Colonic mucosa (tissue), 4 donors: ENCODE measurements around the gene TWSG1. TPM values are rescaled to one million over a fixed set of nuclear protein-coding genes. Genes with fewer than 3 reads are reported as not detected.
"Not testable (repeated sequence)": the region's sequence is repeated elsewhere in the genome, so short reads cannot be mapped to it uniquely, and the experiment has no call there.

Source experiments
- DNase-seq: peaks from one replicate; pipeline ENCODE4 v3.0.0-alpha.2; 2020
- H3K27ac ChIP-seq: fragments of 200-600 bp; one replicate; pipeline ENCODE4 v1.8.0; 2021
- H3K27me3 ChIP-seq: fragments of 200-600 bp; one replicate; pipeline ENCODE4 v1.8.0; 2021
- H3K36me3 ChIP-seq: fragments of 200-600 bp; one replicate; pipeline ENCODE4 v1.8.0; 2021
- H3K4me1 ChIP-seq: fragments of 200-600 bp; one replicate; pipeline ENCODE4 v1.8.0; 2021; ENCODE audit warnings: mild to moderate bottlenecking
- H3K4me3 ChIP-seq: fragments of 200-600 bp; one replicate; pipeline ENCODE4 v1.8.0; 2021
- H3K9ac ChIP-seq, 2 donors: one replicate each; pipeline ENCODE4 v1.7.0; 2013; ENCODE audit warnings: control low read depth in 2 of 2, low read depth in 2 of 2, low read length in 2 of 2
- H3K9me3 ChIP-seq: fragments of 200-600 bp; one replicate; pipeline ENCODE4 v1.8.0; 2021
- intact Hi-C: fragments of 100-400 bp; cut with DNase I; formaldehyde crosslinking; loops from one replicate; pipeline ENCODE4 v1.14.1; 2022
- total RNA-seq, 2 donors: library from RNA; stranded (reverse); fragmentation: NEBNext Ultra II Directional in 1 of 2; extraction: Animal tissue kit (Norgen Biotek cat#: 25700) in 1 of 2; gene quantifications; one replicate each; pipeline ENCODE4 v1.2.1, GENCODE V29; 2021
- TF ChIP-seq, protein P1 (sequence below): fragments of 200-600 bp; IDR thresholded peaks from one replicate; pipeline ENCODE4 v1.8.0; 2022; ENCODE audit warnings: antibody characterized with exemption, mild to moderate bottlenecking
- donor health status: healthy.
- donor health status: DM: no; HTN: no; CAD: no.
- donor health status: DM: no; HTN: no; CAD: no.

Gene TWSG1
- total RNA-seq, 2 donors from 2014 or later: 14.1 to 25.1 TPM

DNA sequence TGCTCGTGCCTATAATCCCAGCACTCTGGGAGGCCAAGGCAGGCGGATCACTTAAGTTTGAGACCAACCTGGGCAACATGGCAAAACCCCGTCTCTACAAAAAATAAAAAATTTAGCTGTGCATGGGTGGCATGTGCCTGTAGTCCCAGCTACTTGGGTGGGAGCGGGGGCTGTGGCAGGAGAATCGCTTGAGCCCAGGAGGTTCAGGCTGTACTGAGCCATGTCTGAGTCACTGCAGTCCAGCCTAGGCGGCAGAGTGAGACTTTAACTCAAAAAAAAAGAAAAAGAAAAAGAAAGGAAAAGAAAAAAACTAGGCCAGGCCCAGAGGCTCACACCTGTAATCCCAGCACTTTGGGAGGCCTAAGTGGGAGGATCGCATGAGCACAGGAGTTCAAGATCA lies 30.8 kb downstream of the TWSG1 start:
- H3K4me1 ChIP-seq: peaks cover 6% of the 10 kb centered on the region
- H3K36me3 ChIP-seq: no peaks in the 10 kb centered on the region
- intact Hi-C loops: no loop called here
- TF ChIP-seq, protein P1, sequence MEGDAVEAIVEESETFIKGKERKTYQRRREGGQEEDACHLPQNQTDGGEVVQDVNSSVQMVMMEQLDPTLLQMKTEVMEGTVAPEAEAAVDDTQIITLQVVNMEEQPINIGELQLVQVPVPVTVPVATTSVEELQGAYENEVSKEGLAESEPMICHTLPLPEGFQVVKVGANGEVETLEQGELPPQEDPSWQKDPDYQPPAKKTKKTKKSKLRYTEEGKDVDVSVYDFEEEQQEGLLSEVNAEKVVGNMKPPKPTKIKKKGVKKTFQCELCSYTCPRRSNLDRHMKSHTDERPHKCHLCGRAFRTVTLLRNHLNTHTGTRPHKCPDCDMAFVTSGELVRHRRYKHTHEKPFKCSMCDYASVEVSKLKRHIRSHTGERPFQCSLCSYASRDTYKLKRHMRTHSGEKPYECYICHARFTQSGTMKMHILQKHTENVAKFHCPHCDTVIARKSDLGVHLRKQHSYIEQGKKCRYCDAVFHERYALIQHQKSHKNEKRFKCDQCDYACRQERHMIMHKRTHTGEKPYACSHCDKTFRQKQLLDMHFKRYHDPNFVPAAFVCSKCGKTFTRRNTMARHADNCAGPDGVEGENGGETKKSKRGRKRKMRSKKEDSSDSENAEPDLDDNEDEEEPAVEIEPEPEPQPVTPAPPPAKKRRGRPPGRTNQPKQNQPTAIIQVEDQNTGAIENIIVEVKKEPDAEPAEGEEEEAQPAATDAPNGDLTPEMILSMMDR: no peak
- no peak for DNase-seq
- no peak overlapping the region for H3K4me3 ChIP-seq
- no peak overlapping the region for H3K9ac ChIP-seq
- no peaks in the 10 kb centered on the region for H3K27me3 ChIP-seq
- no peaks in the 10 kb centered on the region for H3K9me3 ChIP-seq
- H3K27ac ChIP-seq: no peak overlapping the region

DNA sequence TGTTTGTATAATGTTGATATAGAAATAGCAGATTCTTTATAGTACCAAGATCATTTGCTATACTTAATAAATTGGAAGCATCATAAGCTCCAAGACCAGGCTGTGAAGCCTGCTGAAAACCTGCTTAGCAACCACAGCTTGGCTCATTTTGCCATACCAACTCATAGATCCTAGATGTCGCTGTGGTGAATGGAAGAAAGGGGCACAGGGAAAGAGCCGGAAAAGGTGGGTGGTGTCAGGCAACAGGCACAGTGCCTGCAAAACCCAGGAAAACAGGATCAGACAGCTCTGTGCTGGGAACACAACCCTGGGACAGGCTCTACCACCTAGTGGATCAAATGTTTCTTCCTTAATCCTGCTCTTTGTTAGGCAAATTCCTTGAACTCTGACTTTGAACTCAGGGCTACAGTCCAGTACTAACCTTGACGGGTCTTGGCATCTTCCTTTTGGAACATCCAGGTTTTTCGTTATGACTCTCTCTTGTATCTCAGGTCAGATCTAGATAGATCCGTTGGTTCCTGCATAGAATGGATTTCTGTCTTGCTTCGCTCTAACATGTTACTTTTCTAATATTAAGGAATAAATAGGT lies 31.6 kb downstream of the TWSG1 start:
- no peak overlapping the region for H3K4me3 ChIP-seq
- TF ChIP-seq, protein P1: no peak
- intact Hi-C loops: no loop called here
- H3K9me3 ChIP-seq: no peaks in the 10 kb centered on the region
- H3K27me3 ChIP-seq: no peaks in the 10 kb centered on the region
- peak; percentile 46 for DNase-seq
- no peak overlapping the region for H3K27ac ChIP-seq
- H3K9ac ChIP-seq: no peak overlapping the region
- H3K4me1 ChIP-seq: peaks cover under 1% of the 10 kb centered on the region
- no peaks in the 10 kb centered on the region for H3K36me3 ChIP-seq

GRCh38 chr18:9373254-9373653 lies 38.7 kb downstream of the TWSG1 start:
- not testable (repeated sequence) for H3K9me3 ChIP-seq

DNA sequence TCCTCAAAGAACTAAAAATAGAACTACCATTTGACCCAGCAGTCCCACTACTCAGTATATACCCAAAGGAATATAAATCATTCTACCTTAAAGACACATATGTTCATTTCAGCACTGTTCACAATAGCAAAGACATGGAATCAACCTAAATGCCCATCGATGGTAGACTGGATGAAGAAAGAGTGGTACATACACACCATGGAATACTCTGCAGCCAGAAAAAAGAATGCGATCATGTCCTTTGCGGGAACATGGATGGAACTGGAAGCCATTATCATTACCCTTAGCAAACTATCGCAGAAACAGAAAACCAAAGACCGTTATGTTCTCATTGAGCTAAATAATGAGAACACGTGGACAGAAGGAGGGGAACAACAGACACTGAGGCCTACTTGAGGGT lies 44.5 kb downstream of the TWSG1 start:
- intact Hi-C loops: no loop called here
- H3K9ac ChIP-seq: no peak overlapping the region
- no peaks in the 10 kb centered on the region for H3K36me3 ChIP-seq
- no peaks in the 10 kb centered on the region for H3K27me3 ChIP-seq
- no peaks in the 10 kb centered on the region for H3K9me3 ChIP-seq
- H3K4me3 ChIP-seq: no peak overlapping the region
- TF ChIP-seq, protein P1: no peak
- no peaks in the 10 kb centered on the region for H3K4me1 ChIP-seq
- DNase-seq: no peak
- no peak overlapping the region for H3K27ac ChIP-seq

More at GRCh38 chr18:9373254-9373653, 38.7 kb downstream of the TWSG1 start:
- H3K27me3 ChIP-seq, H3K9ac ChIP-seq, DNase-seq, H3K4me1 ChIP-seq, H3K36me3 ChIP-seq, H3K4me3 ChIP-seq, intact Hi-C loops, H3K27ac ChIP-seq: not testable (repeated sequence)

DNA sequence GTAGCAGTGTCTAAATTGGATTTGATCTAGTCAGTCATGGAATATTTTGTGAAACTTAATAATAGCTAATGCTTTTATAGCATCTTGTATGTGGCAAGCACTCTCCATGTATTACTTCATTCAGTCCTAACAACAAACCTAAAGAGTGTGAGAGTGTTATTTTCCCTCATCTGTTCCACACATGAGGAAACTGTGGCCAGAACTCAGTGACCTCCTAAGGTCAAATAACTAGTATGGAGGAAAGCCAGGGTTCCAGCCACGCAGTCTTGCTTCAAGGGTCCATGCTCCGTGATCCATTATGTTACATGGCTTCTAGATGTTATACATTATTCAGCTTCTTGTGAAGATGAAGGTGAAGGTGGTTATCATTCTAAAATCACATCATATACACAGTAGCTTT lies 45.5 kb downstream of the TWSG1 start:
- no peaks in the 10 kb centered on the region for H3K4me1 ChIP-seq
- no peaks in the 10 kb centered on the region for H3K9me3 ChIP-seq
- no peak overlapping the region for H3K9ac ChIP-seq
- H3K36me3 ChIP-seq: no peaks in the 10 kb centered on the region
- no peak overlapping the region for H3K27ac ChIP-seq
- H3K4me3 ChIP-seq: no peak overlapping the region
- DNase-seq: no peak
- no peaks in the 10 kb centered on the region for H3K27me3 ChIP-seq
- TF ChIP-seq, protein P1: no peak
- intact Hi-C loops: no loop called here

- Histone ChIP-seq H3K4me1 (no peaks in the 10 kb centered on the region), H3K36me3 (no peaks in the 10 kb centered on the region), H3K27ac (no peak overlapping the region), H3K9ac (no peak overlapping the region), H3K4me3 (no peak overlapping the region), H3K27me3 (no peaks in the 10 kb centered on the region), H3K9me3 (no peaks in the 10 kb centered on the region)
- no peak for DNase-seq
- TF ChIP-seq, protein P1: no peak
- intact Hi-C loops: no loop called here
These were observed 46.2 kb downstream of the TWSG1 start for GRCh38 chr18:9380621-9381395.
